GM06990 (cell line): Measurements from ENCODE around the gene ABCA4.

Source experiments
- DNase-seq: peaks from one replicate; pipeline ENCODE4 v3.0.0-alpha.2; 2011; ENCODE audit not compliant: insufficient read length; ENCODE audit errors: extremely low read depth
- H3K27me3 ChIP-seq: replicated peaks from 2 replicates; pipeline ENCODE4 v1.6.0; 2011; ENCODE audit warnings: low read length; ENCODE audit not compliant: control insufficient read depth, insufficient read depth
- H3K36me3 ChIP-seq: 2 replicates; pipeline ENCODE4 v1.5.1; 2011; ENCODE audit warnings: low read length; ENCODE audit not compliant: control insufficient read depth, insufficient read depth
- H3K4me3 ChIP-seq: replicated peaks from 2 replicates; pipeline ENCODE4 v1.5.1; 2011; ENCODE audit warnings: low read depth, mild to moderate bottlenecking, control low read depth, low read length
- CTCF ChIP-seq: IDR thresholded peaks from 2 replicates; pipeline ENCODE4 v1.5.1; 2011; ENCODE audit warnings: low read length, control low read depth, mild to moderate bottlenecking, inconsistent platforms; ENCODE audit not compliant: insufficient read depth, poor library complexity, severe bottlenecking

The ABCA4 gene

GRCh38 chr1:94110946-94111740 is 9.8 kb downstream of the ABCA4 start:
- no peak for DNase-seq
- Histone ChIP-seq H3K27me3 (peaks cover 2% of the 10 kb centered on the region; the same call in 1 of the 2 replicates), H3K4me3 (no peak overlapping the region), H3K36me3 (no peaks in the 10 kb centered on the region)
- TF ChIP-seq CTCF, result no peak

DNA sequence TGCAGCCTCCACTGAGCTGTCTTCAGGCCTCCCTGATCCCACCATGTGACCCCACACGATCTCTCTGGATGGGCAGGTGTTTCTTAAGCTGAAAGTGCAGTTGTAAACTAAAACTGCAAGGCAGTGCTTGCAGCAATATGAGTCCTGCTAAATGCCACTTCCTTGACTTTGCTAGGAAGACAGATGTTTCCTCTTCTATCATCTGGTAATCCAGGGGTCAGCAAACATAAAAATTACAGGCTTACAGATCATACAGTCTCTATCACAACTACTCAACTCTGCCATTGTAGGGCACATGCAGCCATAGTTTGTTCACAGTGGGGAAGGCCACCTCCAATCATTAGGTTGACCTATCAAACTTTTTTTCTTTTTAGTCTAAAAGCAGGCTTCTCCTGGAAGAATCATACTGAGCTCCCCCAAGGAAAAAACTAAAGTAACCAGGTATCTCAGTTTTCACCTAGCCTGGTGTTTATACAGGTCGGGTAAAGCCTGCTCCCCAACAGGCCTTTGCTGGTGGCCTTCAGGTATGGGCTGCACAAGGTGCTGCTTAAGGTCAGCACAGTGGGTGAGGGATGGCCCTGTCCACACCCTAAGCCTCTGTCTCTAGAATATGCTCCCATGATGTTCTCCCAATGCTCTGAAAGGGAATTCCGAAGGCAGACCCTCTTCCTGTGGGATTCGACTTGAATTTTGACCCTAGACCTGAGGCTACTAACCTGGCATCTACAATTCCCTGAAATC is 10.8 kb downstream of the ABCA4 start:
- DNase-seq, result no peak
- TF ChIP-seq CTCF, result no peak
- no peak overlapping the region for H3K4me3 ChIP-seq
- H3K27me3 ChIP-seq, result peaks cover under 1% of the 10 kb centered on the region; the same call in 1 of the 2 replicates
- H3K36me3 ChIP-seq, result no peaks in the 10 kb centered on the region

GRCh38 chr1:94109478-94109877 is 11.5 kb downstream of the ABCA4 start:
- no peaks in the 10 kb centered on the region for H3K36me3 ChIP-seq
- no peak for DNase-seq
- no peak overlapping the region for H3K4me3 ChIP-seq
- H3K27me3 ChIP-seq, result no peaks in the 10 kb centered on the region
- TF ChIP-seq CTCF, result no peak

GRCh38 chr1:94107141-94107540 is 13.8 kb downstream of the ABCA4 start:
- TF ChIP-seq CTCF, result no peak
- H3K27me3 ChIP-seq, result no peaks in the 10 kb centered on the region
- DNase-seq, result no peak

DNA sequence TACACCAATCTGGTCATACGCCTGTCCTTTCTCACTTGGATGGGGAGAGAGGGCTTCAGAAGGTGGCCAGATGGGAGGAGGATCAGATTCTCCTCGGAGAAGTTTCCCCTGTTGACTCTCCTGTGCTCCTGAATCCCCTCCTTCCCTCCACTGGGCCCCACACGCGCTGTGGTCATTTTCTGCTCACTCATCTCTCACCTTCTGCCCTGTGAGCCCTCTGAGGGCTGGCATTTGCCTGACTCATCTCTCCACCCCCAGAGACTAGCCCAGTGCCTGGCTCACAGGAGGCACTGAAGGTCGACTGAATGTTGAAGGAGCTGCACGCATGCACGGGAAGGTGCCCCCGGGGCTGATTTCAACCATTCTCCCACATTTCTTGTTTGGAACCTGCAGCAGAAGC is 14.2 kb downstream of the ABCA4 start:
- no peak for TF ChIP-seq CTCF

More at GRCh38 chr1:94107141-94107540, 13.8 kb downstream of the ABCA4 start:
- H3K4me3 ChIP-seq, result no peak overlapping the region
- no peaks in the 10 kb centered on the region for H3K36me3 ChIP-seq

More for the DNA sequence above, 14.2 kb downstream of the ABCA4 start:
- Histone ChIP-seq H3K36me3 (no peaks in the 10 kb centered on the region), H3K27me3 (no peaks in the 10 kb centered on the region), H3K4me3 (no peak overlapping the region)
- DNase-seq, result no peak
